GM12875 (cell line): ENCODE data around the gene GORASP1.

Experiments
- H3K4me3 ChIP-seq: one replicate; pipeline ENCODE4 v1.5.1; 2011; ENCODE audit warnings: low read depth, low read length, control low read depth
- TF ChIP-seq, protein P1 (sequence below): IDR thresholded peaks from 2 replicates; pipeline ENCODE4 v1.5.1; 2011; ENCODE audit warnings: low read depth, mild to moderate bottlenecking, control low read depth, inconsistent platforms, low read length, moderate library complexity, borderline replicate concordance; ENCODE audit not compliant: insufficient read depth

Gene GORASP1

DNA sequence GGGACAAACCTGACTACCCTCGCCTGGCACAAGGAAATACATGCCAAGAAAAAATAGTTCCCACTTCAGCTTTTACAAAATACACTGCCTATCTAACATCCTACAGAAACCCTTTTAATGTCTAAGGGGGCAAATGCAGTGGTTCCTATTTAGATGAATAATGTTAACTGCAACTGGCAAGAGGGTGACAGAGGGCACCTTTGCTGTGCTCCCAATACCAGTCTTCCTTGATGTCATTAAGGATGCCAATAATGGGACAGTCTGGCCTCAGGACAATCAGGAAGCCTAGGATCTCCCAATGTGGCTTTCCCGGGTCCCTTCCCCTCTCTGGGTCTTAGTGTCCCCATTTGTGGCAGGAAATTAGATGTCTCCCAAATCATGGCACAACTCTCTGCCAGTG lies 32.0 kb upstream of the GORASP1 start:
- H3K4me3 ChIP-seq: no peak overlapping the region
- TF ChIP-seq, protein P1, sequence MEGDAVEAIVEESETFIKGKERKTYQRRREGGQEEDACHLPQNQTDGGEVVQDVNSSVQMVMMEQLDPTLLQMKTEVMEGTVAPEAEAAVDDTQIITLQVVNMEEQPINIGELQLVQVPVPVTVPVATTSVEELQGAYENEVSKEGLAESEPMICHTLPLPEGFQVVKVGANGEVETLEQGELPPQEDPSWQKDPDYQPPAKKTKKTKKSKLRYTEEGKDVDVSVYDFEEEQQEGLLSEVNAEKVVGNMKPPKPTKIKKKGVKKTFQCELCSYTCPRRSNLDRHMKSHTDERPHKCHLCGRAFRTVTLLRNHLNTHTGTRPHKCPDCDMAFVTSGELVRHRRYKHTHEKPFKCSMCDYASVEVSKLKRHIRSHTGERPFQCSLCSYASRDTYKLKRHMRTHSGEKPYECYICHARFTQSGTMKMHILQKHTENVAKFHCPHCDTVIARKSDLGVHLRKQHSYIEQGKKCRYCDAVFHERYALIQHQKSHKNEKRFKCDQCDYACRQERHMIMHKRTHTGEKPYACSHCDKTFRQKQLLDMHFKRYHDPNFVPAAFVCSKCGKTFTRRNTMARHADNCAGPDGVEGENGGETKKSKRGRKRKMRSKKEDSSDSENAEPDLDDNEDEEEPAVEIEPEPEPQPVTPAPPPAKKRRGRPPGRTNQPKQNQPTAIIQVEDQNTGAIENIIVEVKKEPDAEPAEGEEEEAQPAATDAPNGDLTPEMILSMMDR: no peak

DNA sequence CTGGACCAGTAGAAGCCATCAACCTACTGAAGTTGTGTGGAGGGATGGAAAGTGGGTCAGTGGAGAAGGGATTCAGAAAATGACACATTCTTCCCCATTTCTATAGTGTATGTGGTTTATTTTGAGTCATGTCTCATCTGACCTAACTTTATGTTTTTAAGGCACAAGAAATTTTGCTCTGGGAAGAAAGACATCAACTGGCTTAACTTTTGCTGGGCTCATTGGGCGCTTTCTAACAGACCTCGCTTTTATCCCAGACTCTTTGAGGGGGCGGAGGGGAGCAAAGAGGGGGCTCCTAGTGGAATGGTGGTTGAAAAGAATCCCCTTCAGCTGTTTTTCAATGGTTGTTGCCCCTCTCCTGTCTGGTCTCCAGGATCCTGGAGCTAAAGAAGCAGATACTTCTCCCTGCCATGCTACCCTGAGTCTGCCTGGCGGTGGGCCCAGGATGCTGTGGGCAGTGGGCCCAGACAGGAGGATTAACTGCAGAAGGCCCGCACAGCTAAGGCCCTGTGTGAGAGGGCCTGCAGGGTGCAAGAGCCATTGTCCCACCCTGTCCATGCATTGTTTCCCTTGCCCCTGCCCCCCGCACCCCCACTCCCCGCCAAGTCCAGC lies 31.5 kb upstream of the GORASP1 start:
- TF ChIP-seq, protein P1: no peak
- no peak overlapping the region for H3K4me3 ChIP-seq

DNA sequence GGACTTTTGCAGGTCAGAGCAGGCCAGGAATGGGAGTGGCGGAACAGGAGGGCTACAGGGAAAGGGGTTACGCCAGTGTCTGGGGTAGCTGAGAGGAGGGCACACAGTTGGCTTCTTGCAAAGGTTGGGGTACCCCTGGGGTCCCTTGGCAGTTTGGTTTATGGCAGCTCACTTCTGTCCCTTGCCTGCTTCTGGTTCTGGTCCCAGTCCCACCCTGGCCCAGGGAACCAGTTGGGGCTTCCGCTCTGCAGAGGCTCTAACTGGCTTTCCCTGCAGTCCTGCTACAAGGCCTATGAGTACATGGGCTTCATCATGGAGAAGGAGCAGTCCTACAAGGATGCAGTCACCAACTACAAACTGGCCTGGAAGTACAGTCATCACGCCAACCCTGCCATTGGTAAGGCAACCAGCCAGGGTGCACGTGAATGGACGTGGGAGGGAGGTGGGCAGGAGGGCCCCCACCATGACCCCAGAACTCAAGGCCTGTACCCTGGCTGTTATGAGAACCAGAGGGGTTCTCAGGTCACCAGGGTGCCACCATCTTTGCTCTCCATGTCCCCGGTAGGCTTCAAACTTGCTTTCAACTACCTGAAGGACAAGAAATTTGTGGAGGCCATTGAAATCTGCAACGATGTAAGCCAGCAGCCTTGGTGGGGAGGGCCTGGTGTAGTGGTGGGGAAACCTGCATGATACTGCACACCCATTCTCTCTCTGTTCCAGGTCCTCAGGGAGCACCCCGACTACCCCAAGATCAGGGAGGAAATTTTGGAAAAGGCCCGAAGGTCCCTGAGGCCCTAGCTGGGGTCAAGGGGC lies 30.8 kb upstream of the GORASP1 start:
- H3K4me3 ChIP-seq: no peak overlapping the region
- TF ChIP-seq, protein P1: no peak

DNA sequence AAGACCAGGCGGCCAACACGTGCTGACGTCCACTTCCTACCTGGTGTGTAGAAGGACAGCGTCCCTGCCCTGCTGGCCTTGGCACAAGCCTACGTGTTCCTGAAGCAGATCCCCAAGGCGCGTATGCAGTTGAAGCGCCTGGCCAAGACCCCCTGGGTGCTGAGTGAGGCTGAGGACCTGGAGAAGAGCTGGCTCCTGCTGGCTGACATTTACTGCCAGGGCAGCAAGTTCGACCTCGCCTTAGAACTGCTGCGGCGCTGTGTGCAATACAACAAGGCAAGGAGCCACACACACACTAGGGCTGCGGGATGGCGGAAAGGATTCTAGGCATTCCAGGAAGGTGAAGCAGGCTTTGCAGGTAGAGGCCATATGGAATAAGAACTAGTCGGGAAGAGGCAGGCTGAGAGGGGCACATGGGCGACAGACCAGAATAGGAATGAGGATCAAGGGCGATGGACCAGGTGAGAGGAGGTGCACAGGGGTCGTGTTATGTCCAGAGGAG lies 30.1 kb upstream of the GORASP1 start:
- TF ChIP-seq, protein P1: no peak
- H3K4me3 ChIP-seq: no peak overlapping the region

DNA sequence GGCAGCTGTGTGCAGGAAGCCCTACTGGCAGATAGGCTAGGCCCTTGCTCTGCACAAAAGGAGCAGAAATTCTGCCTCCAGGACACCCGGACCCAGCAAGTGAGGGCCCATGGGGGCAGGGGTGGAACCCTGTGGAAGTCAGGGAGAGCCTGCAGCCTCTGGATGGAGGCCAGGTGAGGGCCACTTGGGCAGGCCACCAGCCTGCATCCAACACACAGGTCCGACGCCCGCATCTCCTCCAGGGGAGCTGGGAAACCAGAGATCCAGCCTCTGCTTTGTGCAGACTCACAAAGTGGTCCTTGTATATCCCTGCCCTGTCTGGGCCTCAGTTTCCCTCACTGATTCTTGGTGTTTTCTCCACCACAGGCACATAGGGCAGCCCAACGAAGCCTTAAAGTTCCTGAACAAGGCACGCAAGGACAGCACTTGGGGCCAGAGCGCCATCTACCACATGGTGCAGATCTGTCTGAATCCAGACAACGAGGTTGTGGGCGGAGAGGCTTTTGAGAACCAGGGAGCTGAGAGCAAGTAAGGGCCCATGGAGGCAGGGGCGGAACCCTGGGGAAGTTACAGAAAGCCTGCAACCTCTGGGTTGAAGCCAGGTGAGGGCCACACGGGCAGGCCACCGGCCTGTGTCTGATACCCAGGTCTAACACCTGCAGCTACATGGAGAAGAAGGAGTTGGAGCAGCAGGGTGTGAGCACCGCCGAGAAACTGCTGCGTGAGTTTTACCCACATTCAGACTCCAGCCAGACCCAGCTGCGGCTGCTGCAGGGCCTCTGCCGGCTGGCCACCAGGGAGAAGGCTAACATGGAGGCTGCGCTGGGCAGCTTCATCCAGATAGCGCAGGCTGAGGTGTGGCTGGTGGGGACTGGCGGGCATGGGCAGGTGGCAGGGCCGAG lies 29.4 kb upstream of the GORASP1 start:
- TF ChIP-seq, protein P1: no peak
- H3K4me3 ChIP-seq: no peak overlapping the region

DNA sequence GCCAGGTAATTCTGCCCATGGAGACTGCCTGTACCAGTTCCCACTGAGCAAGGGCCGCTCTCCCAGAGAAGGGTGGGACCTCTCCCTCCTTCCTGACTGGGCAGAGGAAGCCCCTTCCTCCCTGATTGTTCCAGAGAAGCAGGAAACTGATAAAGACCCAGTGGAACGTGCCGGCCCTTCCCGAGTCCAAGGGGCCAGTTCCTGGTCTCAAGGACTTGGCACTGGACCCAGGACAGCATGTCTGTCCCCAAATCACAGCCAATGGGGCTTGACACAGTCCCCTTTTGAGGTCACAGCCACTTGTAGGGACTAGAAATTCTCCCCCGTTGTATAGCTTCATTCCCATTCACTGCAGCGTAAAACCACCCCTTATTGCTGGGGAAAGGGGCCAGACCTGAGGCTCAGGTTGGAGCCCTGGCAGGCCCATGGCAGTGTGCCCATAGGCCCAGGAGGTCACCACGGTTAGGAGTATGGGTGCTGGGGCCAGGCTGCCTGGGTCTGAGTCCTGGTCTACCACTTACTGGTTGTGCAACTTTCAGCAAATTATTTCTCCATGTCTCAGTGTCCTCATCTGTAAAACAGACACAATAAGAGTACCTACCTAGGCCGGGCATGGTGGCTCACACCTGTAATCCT lies 27.9 kb upstream of the GORASP1 start:
- no peak overlapping the region for H3K4me3 ChIP-seq
- TF ChIP-seq, protein P1: no peak
